Esophagus squamous epithelium (tissue), 4 donors: ENCODE measurements around the gene TM4SF18.

Source experiments
- POLR2A ChIP-seq, 4 donors: fragments of 450-650 bp; IDR thresholded peaks; one replicate each; pipeline ENCODE4 v1.6.1; 2017; ENCODE audit warnings: antibody characterized with exemption in 4 of 4, mild to moderate bottlenecking in 4 of 4, moderate library complexity in 3 of 4
- TF ChIP-seq, protein P1 (sequence below), 6 experiments: fragments of 450-650 bp in 4 of 6; fragments of 200-600 bp in 2 of 6; sonication (generic) in 2 of 6; IDR thresholded peaks; one replicate each; pipeline ENCODE4 v1.5.1; 2016 to 2019; ENCODE audit warnings: antibody characterized with exemption in 6 of 6, mild to moderate bottlenecking in 4 of 6, moderate library complexity in 4 of 6

DNA sequence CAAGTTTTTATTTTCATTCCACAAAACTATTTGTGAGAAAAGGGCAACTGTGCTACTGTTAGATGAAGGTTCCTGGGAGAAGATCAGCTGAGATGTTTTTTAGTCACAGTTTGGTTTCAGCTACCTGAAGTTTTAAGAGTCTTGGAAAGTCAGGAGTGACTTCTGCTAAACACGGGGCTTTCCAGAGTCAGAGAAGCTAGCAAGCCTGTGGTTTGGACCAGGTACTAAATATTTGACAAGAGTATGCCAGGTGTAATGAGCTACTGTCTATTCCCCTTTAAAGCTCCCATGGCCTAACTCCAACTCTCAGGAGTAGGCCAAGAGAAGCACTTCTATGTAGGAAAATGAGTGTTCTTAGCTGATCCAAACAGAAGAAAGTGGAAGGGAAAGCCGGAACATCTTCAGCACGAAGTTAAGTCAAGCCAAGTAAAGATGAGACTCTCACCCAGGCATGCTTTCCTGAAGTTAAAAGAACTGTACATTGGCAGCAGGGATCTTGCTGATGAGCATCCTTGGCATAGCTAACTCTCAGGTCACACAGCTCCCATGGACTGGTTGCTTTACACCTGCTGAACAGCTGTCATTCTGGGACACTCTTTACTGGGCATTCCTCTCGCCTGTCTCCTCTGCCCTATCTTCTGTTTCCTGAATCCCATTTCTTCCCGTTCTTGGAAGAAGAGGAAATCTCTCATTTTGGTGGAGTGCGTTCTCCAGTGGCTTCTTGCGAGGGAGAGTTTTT is 22.5 kb downstream of the TM4SF18 start:
- TF ChIP-seq, protein P1, sequence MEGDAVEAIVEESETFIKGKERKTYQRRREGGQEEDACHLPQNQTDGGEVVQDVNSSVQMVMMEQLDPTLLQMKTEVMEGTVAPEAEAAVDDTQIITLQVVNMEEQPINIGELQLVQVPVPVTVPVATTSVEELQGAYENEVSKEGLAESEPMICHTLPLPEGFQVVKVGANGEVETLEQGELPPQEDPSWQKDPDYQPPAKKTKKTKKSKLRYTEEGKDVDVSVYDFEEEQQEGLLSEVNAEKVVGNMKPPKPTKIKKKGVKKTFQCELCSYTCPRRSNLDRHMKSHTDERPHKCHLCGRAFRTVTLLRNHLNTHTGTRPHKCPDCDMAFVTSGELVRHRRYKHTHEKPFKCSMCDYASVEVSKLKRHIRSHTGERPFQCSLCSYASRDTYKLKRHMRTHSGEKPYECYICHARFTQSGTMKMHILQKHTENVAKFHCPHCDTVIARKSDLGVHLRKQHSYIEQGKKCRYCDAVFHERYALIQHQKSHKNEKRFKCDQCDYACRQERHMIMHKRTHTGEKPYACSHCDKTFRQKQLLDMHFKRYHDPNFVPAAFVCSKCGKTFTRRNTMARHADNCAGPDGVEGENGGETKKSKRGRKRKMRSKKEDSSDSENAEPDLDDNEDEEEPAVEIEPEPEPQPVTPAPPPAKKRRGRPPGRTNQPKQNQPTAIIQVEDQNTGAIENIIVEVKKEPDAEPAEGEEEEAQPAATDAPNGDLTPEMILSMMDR (IDR thresholded peaks at IDR 0.05), result no peak
- TF ChIP-seq POLR2A (IDR thresholded peaks at IDR 0.05), result no peak
